ENCODE results near the gene AFF4.

GRCh38 chr5:132841305-132841704 is 122.1 kb downstream of the AFF4 start:
- no peak for TF ChIP-seq CTCF (IDR thresholded peaks at IDR 0.05)
- TF ChIP-seq POLR2A (IDR thresholded peaks at IDR 0.05): no peak
